ENCODE data around the gene SLC9A1. TPM values are rescaled to one million over a fixed set of nuclear protein-coding genes. Genes with fewer than 3 reads are reported as not detected.

The SLC9A1 gene
- total and polyA plus RNA-seq, 11 donors = 9.4 to 44.9 (median 20.6) TPM

- ATAC-seq = peak; percentile 49 to 78 (median 66)
- peak overlapping the region; percentile 69 to 95 (median 89) for H3K27ac ChIP-seq
Measured at GRCh38 chr1:27152004-27152828, 2.7 kb downstream of the SLC9A1 start.

GRCh38 chr1:27150641-27151040, 4.3 kb downstream of the SLC9A1 start:
- no peaks in the 10 kb centered on the region for H3K27me3 ChIP-seq
- H3K36me3 ChIP-seq = peaks cover 0 to 4% (median 0%) of the 10 kb centered on the region in 9 donors
- H3K4me1 ChIP-seq = peaks cover 0 to 90% (median 74%) of the 10 kb centered on the region in 12 donors
- no peak for TF ChIP-seq CTCF (IDR thresholded peaks at IDR 0.05)
- no peak for TF ChIP-seq POLR2A (IDR thresholded peaks at IDR 0.05)
- H3K4me3 ChIP-seq = no peak overlapping the region
- DNase-seq (no peak), ATAC-seq (no peak)
- no peaks in the 10 kb centered on the region for H3K9me3 ChIP-seq
- 77 to 96% (median 88%) methylated on average over 3 of the region's 3 CpGs for WGBS, 4 donors
- H3K27ac ChIP-seq = peak overlapping the region in 3 of 12 donors; percentile 36 to 65 (median 53)
- intact Hi-C loops (cut with DNase I) = loop anchor here in 9 of 10 donors (5.0 to 10.0 kb wide), 4 partner anchors 33 to 48 kb away; no protein-coding TSS in a partner anchor

More at GRCh38 chr1:27152004-27152828, 2.7 kb downstream of the SLC9A1 start:
- Histone ChIP-seq H3K36me3 (no peaks in the 10 kb centered on the region), H3K4me1 (peaks cover 0 to 79% (median 66%) of the 10 kb centered on the region in 12 donors), H3K4me3 (peak overlapping the region in 11 of 12 donors; percentile 9 to 94 (median 76)), H3K9me3 (no peaks in the 10 kb centered on the region), H3K27me3 (no peaks in the 10 kb centered on the region)
- 22 to 56% (median 36%) methylated on average over 4 to 7 of the region's 7 CpGs for WGBS, 4 donors
- TF ChIP-seq CTCF (IDR thresholded peaks at IDR 0.05) = no peak
- no peak for TF ChIP-seq POLR2A (IDR thresholded peaks at IDR 0.05)
- intact Hi-C loops (cut with DNase I) = loop anchor here in 9 of 10 donors (2.0 to 10.0 kb wide), 5 partner anchors 19 to 50 kb away; no protein-coding TSS in a partner anchor
- peak in 4 of 5 donors; percentile 52 to 68 (median 63) for DNase-seq

GRCh38 chr1:27150183-27150582, 4.7 kb downstream of the SLC9A1 start:
- no peak for TF ChIP-seq POLR2A (IDR thresholded peaks at IDR 0.05)
- no peak for TF ChIP-seq CTCF (IDR thresholded peaks at IDR 0.05)
- H3K9me3 ChIP-seq = no peaks in the 10 kb centered on the region
- H3K4me3 ChIP-seq = no peak overlapping the region
- DNase-seq (no peak), ATAC-seq (no peak)
- H3K27me3 ChIP-seq = no peaks in the 10 kb centered on the region
- 89 to 99% (median 95%) methylated on average over 3 of the region's 3 CpGs for WGBS, 4 donors
- intact Hi-C loops (cut with DNase I) = loop anchor here in 9 of 10 donors (5.0 to 10.0 kb wide), 4 partner anchors 33 to 48 kb away; no protein-coding TSS in a partner anchor
- H3K4me1 ChIP-seq = peaks cover 0 to 90% (median 75%) of the 10 kb centered on the region in 12 donors
- H3K27ac ChIP-seq = peak overlapping the region in 6 of 12 donors; percentile 2 to 65 (median 36)
- peaks cover 0 to 5% (median 0%) of the 10 kb centered on the region in 9 donors for H3K36me3 ChIP-seq

- Histone ChIP-seq H3K4me1 (peaks cover 0 to 94% (median 78%) of the 10 kb centered on the region in 12 donors), H3K4me3 (no peak overlapping the region), H3K27ac (peak overlapping the region in 11 of 12 donors; percentile 2 to 65 (median 30)), H3K36me3 (peaks cover 0 to 5% (median 0%) of the 10 kb centered on the region in 9 donors), H3K9me3 (no peaks in the 10 kb centered on the region), H3K27me3 (no peaks in the 10 kb centered on the region)
- DNase-seq (no peak), ATAC-seq (no peak)
- intact Hi-C loops (cut with DNase I) = loop anchor here in 9 of 10 donors (5.0 to 10.0 kb wide), 4 partner anchors 32 to 47 kb away; no protein-coding TSS in a partner anchor
- 71 to 93% (median 84%) methylated on average over 4 of the region's 4 CpGs for WGBS, 4 donors
- TF ChIP-seq CTCF (IDR thresholded peaks at IDR 0.05) (no peak), POLR2A (IDR thresholded peaks at IDR 0.05) (no peak)
Measured at GRCh38 chr1:27149762-27150113, 5.2 kb downstream of the SLC9A1 start.
